ENCODE results near the gene BACH2. TPM values are rescaled to one million over a fixed set of nuclear protein-coding genes. Genes with fewer than 3 reads are reported as not detected.
"Not testable (repeated sequence)": the region's sequence is repeated elsewhere in the genome, so short reads cannot be mapped to it uniquely, and the experiment has no call there.

BACH2 gene
- total RNA-seq, 1 experiment from 2014 or later: 0.15 TPM

GRCh38 chr6:90045535-90045934 is 251.1 kb downstream of the BACH2 start:
- no peak for DNase-seq (ENCODE audit: extremely low read depth, low read depth)

- no peak for DNase-seq (ENCODE audit: extremely low read depth, low read depth)
Measured at GRCh38 chr6:90044833-90045381, 251.7 kb downstream of the BACH2 start.

DNA sequence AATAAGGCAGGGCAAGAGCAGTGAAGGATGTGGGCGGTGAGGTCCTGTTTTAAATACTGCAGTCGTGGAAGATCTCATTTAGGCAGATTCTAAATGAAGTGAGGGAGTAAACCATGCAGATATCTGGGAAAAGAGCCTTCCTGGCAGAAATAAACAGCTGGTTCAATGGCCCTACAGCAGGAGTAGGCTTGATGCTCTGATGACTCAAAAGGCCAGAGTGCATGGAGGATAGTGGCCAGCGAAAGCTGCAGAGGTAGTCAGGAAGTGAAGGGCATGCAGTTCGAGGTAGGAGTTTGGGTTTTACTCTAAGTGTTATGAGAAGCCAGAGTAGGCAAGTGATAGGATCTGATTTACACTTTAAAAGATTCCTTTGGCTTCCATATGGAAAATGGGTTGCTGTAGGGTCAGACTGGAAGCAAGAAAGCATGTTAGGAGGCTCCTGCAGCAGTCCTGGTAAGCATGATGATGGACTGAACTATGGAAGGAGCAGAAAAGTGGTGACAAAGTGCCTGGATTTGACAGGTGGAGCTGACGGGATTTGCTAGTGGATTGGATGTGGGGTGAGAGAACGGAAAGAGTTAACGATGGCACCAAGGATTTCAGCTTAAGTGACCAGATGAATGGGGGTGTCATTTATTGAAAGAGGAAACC is 252.3 kb downstream of the BACH2 start:
- DNase-seq (ENCODE audit: extremely low read depth, low read depth): no peak

DNA sequence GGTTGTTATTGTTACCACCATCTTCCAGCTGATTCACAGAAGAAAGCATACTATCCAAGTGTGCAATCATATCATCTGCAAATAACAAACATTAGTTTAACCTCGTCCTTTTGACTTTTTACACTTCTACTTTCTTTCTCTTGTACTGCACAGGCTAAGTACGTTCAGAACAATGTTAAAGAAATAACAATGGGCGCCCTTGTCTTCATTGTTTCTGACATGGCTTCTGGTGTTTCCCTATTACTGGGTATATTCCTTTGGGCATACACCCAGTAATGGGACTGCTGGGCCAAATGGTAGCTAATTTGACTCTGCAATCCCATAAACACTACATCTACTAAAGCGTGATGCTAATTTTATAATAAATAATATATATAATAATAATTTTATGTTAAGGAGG is 255.7 kb downstream of the BACH2 start:
- no peak for DNase-seq (ENCODE audit: extremely low read depth, low read depth)

DNA sequence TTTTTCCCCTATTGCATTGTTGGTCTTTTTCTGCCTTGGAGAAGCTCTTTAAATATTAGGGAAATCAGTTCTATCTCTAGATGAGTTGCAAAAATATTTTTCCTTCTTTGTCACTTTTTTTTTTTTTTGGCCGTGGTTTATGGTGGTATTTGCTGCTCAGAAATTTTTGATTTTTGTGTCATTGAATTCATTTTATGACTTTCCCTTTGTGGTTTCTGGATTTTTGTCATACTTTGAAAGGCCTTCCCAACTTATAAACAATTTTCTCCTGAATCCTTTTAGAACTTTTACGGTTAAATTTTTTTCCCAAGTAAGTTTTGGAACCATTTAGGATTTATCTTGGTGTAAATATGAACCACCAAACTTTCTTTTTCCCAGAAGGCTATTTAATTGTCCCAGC is 256.7 kb downstream of the BACH2 start:
- no peak for DNase-seq (ENCODE audit: extremely low read depth, low read depth)

- DNase-seq (ENCODE audit: extremely low read depth, low read depth): no peak
Measured at GRCh38 chr6:90038961-90039653, 257.5 kb downstream of the BACH2 start.

DNA sequence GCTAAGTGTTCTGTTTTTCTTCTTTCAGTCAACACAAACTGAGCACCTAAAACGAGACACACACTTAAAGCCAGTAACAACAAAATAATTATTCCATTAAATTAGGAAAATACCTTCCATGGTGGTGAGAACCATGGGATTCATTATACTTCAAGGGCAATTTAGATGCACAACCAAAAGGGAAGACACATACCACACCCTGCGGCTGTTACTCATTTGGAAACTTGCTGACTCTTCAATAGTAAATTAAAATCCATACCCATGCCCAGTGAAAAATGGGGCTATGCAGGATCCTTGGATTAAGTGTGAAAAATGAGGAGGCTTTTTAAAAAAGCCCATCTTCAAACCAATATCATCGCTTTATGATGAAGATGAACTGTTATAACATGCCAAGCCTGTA is 259.7 kb downstream of the BACH2 start:
- DNase-seq (ENCODE audit: extremely low read depth, low read depth): no peak

GRCh38 chr6:90035047-90035723 is 261.5 kb downstream of the BACH2 start:
- no peak for DNase-seq (ENCODE audit: extremely low read depth, low read depth)

- no peak for DNase-seq (ENCODE audit: extremely low read depth, low read depth)
Measured at GRCh38 chr6:90033746-90034271, 262.8 kb downstream of the BACH2 start.

GRCh38 chr6:90032489-90033212 is 264.0 kb downstream of the BACH2 start:
- not testable (repeated sequence) for DNase-seq (ENCODE audit: extremely low read depth, low read depth)

- DNase-seq (ENCODE audit: extremely low read depth, low read depth): no peak
Measured at GRCh38 chr6:90028995-90029635, 267.5 kb downstream of the BACH2 start.

- no peak for DNase-seq (ENCODE audit: extremely low read depth, low read depth)
Measured at GRCh38 chr6:90028066-90028778, 268.4 kb downstream of the BACH2 start.

DNA sequence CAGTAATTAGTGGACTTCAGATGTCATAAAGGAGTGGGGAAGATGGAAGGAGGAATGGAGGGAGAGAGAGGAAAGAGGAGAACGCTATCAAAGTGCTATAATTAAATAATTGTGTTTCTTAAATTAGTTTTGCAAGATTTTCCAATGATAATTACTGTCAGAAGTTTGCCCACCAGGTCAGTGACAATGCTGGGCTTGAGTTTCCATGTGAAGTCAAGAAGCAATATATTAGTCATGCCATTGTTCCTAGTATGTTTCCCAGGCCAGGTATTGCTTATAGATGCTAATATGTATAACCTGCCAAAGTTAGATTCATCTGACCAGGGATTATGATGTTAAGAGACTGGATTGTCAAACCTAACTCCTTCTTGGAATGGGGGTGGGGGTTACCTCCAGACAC is 270.4 kb downstream of the BACH2 start:
- DNase-seq (ENCODE audit: extremely low read depth, low read depth): no peak

GRCh38 chr6:90025523-90026061 is 271.1 kb downstream of the BACH2 start:
- DNase-seq (ENCODE audit: extremely low read depth, low read depth): no peak

GRCh38 chr6:90024633-90025032 is 272.0 kb downstream of the BACH2 start:
- DNase-seq (ENCODE audit: extremely low read depth, low read depth): no peak

- DNase-seq (ENCODE audit: extremely low read depth, low read depth): no peak
Measured at GRCh38 chr6:90021711-90022110, 274.9 kb downstream of the BACH2 start.

DNA sequence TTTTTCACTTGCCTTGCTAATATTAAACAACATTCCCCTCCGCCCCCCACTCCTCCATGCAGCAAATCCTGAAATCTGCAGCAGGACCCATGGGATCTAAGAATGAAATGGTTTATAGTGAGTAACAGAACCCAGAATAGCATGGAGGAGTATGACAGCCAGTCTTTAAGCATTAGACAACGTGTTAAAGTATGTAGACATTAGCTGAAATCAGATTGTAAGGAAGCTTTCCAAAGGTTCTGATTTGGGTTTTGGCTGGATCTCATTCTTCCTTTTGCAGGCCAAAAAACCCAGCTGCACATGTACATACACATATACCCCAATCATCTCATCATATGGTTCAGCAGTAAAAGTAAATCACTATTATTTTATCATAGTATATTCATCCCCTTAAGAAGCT is 275.9 kb downstream of the BACH2 start:
- DNase-seq (ENCODE audit: extremely low read depth, low read depth): no peak

DNA sequence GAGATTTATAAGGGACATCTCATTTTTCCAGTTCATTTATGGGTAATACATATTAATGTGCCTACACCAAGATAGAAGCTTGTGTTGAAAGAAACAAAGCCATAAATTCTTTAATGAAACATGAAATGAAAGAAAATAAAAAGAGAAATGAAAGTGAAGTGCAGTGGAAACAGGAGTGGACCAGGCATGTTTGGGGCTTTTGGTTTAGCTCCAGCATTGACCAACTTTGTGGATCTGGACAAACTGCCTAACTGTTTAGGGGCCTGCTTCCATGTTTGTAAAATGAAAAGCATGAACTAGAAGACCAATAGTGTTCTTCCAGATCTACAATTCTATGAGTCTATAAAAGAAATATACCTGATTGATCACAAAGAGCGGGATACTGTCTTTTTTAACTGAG is 277.4 kb downstream of the BACH2 start:
- no peak for DNase-seq (ENCODE audit: extremely low read depth, low read depth)

DNA sequence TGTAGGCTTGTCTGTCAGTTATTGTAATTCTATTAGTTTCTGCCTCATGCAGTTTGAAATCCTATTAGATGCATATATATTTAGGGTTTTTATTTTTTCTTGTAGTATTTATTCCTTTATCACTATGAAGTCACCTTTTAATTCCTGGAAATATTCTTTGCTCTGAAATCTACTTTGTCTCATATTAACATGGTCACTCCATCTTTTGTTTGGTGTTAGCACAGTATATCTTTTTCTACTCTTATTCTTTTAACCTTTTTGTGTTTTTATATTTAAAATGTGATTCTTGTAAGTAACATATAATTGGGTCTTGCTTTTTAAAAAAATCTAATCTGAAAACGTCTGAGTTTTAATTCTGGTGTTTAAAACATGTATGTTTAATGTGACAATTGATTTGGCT is 280.8 kb downstream of the BACH2 start:
- DNase-seq (ENCODE audit: extremely low read depth, low read depth): no peak
